Brain microvascular endothelial cell (primary cell): ENCODE measurements around the gene JAM3.

Source experiments
- DNase-seq: peaks from one replicate; pipeline ENCODE4 v3.0.0-alpha.2; 2020
- H3K27ac ChIP-seq: fragments of 250-450 bp; sonication (Bioruptor Pico); 2 replicates; pipeline ENCODE4 v1.5.1; 2020; ENCODE audit warnings: mild to moderate bottlenecking, moderate library complexity
- H3K27me3 ChIP-seq: fragments of 250-450 bp; sonication (Bioruptor Pico); replicated peaks from 2 replicates; pipeline ENCODE4 v1.5.1; 2020; ENCODE audit warnings: mild to moderate bottlenecking
- H3K36me3 ChIP-seq: fragments of 250-450 bp; sonication (Bioruptor Pico); replicated peaks from 2 replicates; pipeline ENCODE4 v1.5.1; 2020; ENCODE audit warnings: mild to moderate bottlenecking
- H3K4me3 ChIP-seq: 2 replicates; pipeline ENCODE4 v1.5.1; 2011; ENCODE audit warnings: low read depth, mild to moderate bottlenecking, control low read depth, low read length, moderate library complexity
- CTCF ChIP-seq: IDR thresholded peaks from 2 replicates; pipeline ENCODE4 v1.5.1; 2011; ENCODE audit warnings: low read depth, mild to moderate bottlenecking, moderate library complexity, low read length, control low read depth, inconsistent platforms; ENCODE audit errors: missing control alignments
- in situ Hi-C: cut with HindIII; loops from 2 replicates; pipeline ENCODE4 v1.10.0; 2017; ENCODE audit warnings: low sequenced_read_pairs, low pct_ligation_motif_present

Gene JAM3

GRCh38 chr11:134024420-134025081 is 44.3 kb upstream of the JAM3 start:
- H3K27ac ChIP-seq, result no peak overlapping the region
- no peaks in the 10 kb centered on the region for H3K36me3 ChIP-seq
- in situ Hi-C loops, result no loop called here
- H3K4me3 ChIP-seq, result no peak overlapping the region
- TF ChIP-seq CTCF, result no peak
- DNase-seq, result no peak
- H3K27me3 ChIP-seq, result peaks cover 17% of the 10 kb centered on the region

- in situ Hi-C loops, result no loop called here
Observed at GRCh38 chr11:134025082-134025429, 43.8 kb upstream of the JAM3 start.

GRCh38 chr11:134026655-134027343 is 42.1 kb upstream of the JAM3 start:
- TF ChIP-seq CTCF, result no peak
- Histone ChIP-seq H3K4me3 (no peak overlapping the region), H3K27ac (no peak overlapping the region), H3K36me3 (no peaks in the 10 kb centered on the region), H3K27me3 (peaks cover 20% of the 10 kb centered on the region)
- in situ Hi-C loops, result no loop called here
- no peak for DNase-seq

More at GRCh38 chr11:134025082-134025429, 43.8 kb upstream of the JAM3 start:
- Histone ChIP-seq H3K4me3 (no peak overlapping the region), H3K27ac (no peak overlapping the region), H3K27me3 (peaks cover 17% of the 10 kb centered on the region), H3K36me3 (no peaks in the 10 kb centered on the region)
- TF ChIP-seq CTCF, result no peak
- DNase-seq, result no peak

- H3K4me3 ChIP-seq, result no peak overlapping the region
- in situ Hi-C loops, result no loop called here
Observed at GRCh38 chr11:134027671-134028070, 41.2 kb upstream of the JAM3 start.

GRCh38 chr11:134028368-134028920 is 40.4 kb upstream of the JAM3 start:
- in situ Hi-C loops, result no loop called here
- TF ChIP-seq CTCF, result no peak
- Histone ChIP-seq H3K36me3 (no peaks in the 10 kb centered on the region), H3K27ac (no peak overlapping the region), H3K4me3 (no peak overlapping the region), H3K27me3 (peaks cover 20% of the 10 kb centered on the region)
- DNase-seq, result no peak

More at GRCh38 chr11:134027671-134028070, 41.2 kb upstream of the JAM3 start:
- DNase-seq, result no peak
- TF ChIP-seq CTCF, result no peak
- H3K27me3 ChIP-seq, result peaks cover 20% of the 10 kb centered on the region
- H3K36me3 ChIP-seq, result no peaks in the 10 kb centered on the region
- H3K27ac ChIP-seq, result no peak overlapping the region
